Ascending aorta (tissue), 2 donors: ENCODE data around the gene SCN7A. TPM values are rescaled to one million over a fixed set of nuclear protein-coding genes. Genes with fewer than 3 reads are reported as not detected.
"Not testable (repeated sequence)": the region's sequence is repeated elsewhere in the genome, so short reads cannot be mapped to it uniquely, and the experiment has no call there.

ENCODE experiments used
- DNase-seq, 2 donors: peaks; one replicate each; pipeline ENCODE4 v3.0.0-alpha.2; 2019; ENCODE audit warnings: low spot score in 2 of 2
- H3K27ac ChIP-seq, 2 donors: fragments of 200-600 bp; sonication (generic); one replicate each; pipeline ENCODE4 v1.5.1; 2016 to 2017; ENCODE audit warnings: mild to moderate bottlenecking in 1 of 2
- H3K27me3 ChIP-seq: fragments of 200-600 bp; sonication (generic); one replicate; pipeline ENCODE4 v1.5.1; 2017
- H3K36me3 ChIP-seq, 2 donors: fragments of 200-600 bp; sonication (generic); one replicate each; pipeline ENCODE4 v1.5.1; 2016
- H3K4me1 ChIP-seq, 2 donors: fragments of 200-600 bp; sonication (generic); one replicate each; pipeline ENCODE4 v1.5.1; 2016 to 2017; ENCODE audit warnings: mild to moderate bottlenecking in 1 of 2
- H3K4me3 ChIP-seq, 2 donors: fragments of 200-600 bp; sonication (generic); one replicate each; pipeline ENCODE4 v1.5.1; 2016 to 2017; ENCODE audit warnings: mild to moderate bottlenecking in 1 of 2
- H3K9me3 ChIP-seq, 2 donors: fragments of 200-600 bp; sonication (generic); one replicate each; pipeline ENCODE4 v1.5.1; 2016
- CTCF ChIP-seq, 3 experiments: fragments of 200-600 bp in 2 of 3; fragments of 450-650 bp in 1 of 3; sonication (generic) in 2 of 3; IDR thresholded peaks; one replicate each; pipeline ENCODE4 v1.5.1; 2016 to 2019; ENCODE audit warnings: antibody characterized with exemption in 3 of 3, mild to moderate bottlenecking in 1 of 3, moderate library complexity in 1 of 3
- intact Hi-C: fragments of 100-400 bp; cut with DNase I; formaldehyde crosslinking; loops from one replicate; pipeline ENCODE4 v1.15.1; 2023
- total RNA-seq: library from RNA; depleted of rRNA; stranded (reverse); fragments of >200 nt; gene quantifications from one replicate; pipeline ENCODE4 v1.1.0, GENCODE V29; 2016

SCN7A gene
- total RNA-seq, 1 donor from 2014 or later = 2.9 TPM

- no peaks in the 10 kb centered on the region for H3K27me3 ChIP-seq
- no peaks in the 10 kb centered on the region for H3K9me3 ChIP-seq
- H3K36me3 ChIP-seq = no peaks in the 10 kb centered on the region
- H3K4me1 ChIP-seq = no peaks in the 10 kb centered on the region
- no peak overlapping the region for H3K27ac ChIP-seq
- TF ChIP-seq CTCF (IDR thresholded peaks at IDR 0.05) = no peak
- DNase-seq = no peak
- H3K4me3 ChIP-seq = no peak overlapping the region
- intact Hi-C loops = no loop called here
Observed at GRCh38 chr2:166364476-166365161, 129.4 kb downstream of the SCN7A start.

- no peaks in the 10 kb centered on the region for H3K4me1 ChIP-seq
- H3K27me3 ChIP-seq = no peaks in the 10 kb centered on the region
- no peak overlapping the region for H3K27ac ChIP-seq
- intact Hi-C loops = no loop called here
- H3K9me3 ChIP-seq = no peaks in the 10 kb centered on the region
- no peaks in the 10 kb centered on the region for H3K36me3 ChIP-seq
- peak in 2 of 3 experiments; percentile 18 to 33 for TF ChIP-seq CTCF (IDR thresholded peaks at IDR 0.05)
- no peak overlapping the region for H3K4me3 ChIP-seq
- DNase-seq = no peak
Observed at GRCh38 chr2:166361351-166362153, 132.5 kb downstream of the SCN7A start.

GRCh38 chr2:166360906-166361305 is 133.1 kb downstream of the SCN7A start:
- Histone ChIP-seq H3K9me3 (no peaks in the 10 kb centered on the region), H3K27ac (no peak overlapping the region), H3K36me3 (no peaks in the 10 kb centered on the region), H3K27me3 (no peaks in the 10 kb centered on the region), H3K4me1 (no peaks in the 10 kb centered on the region), H3K4me3 (no peak overlapping the region)
- intact Hi-C loops = no loop called here
- TF ChIP-seq CTCF (IDR thresholded peaks at IDR 0.05) = no peak
- DNase-seq = no peak

- TF ChIP-seq CTCF (IDR thresholded peaks at IDR 0.05) = no peak
- no peaks in the 10 kb centered on the region for H3K4me1 ChIP-seq
- no peak overlapping the region for H3K27ac ChIP-seq
- H3K36me3 ChIP-seq = no peaks in the 10 kb centered on the region
- intact Hi-C loops = no loop called here
- DNase-seq = no peak
- no peaks in the 10 kb centered on the region for H3K9me3 ChIP-seq
- no peak overlapping the region for H3K4me3 ChIP-seq
- no peaks in the 10 kb centered on the region for H3K27me3 ChIP-seq
Observed at GRCh38 chr2:166360426-166360825, 133.6 kb downstream of the SCN7A start.

- H3K4me1 ChIP-seq, intact Hi-C loops, H3K4me3 ChIP-seq, H3K27ac ChIP-seq, H3K27me3 ChIP-seq, H3K36me3 ChIP-seq, H3K9me3 ChIP-seq, DNase-seq: not testable (repeated sequence)
Observed at GRCh38 chr2:166357950-166358321, 136.1 kb downstream of the SCN7A start.
